PFSK-1 (cell line): ENCODE data around the gene PIWIL4.

Experiments
- FOXP2 ChIP-seq: optimal IDR thresholded peaks from 2 replicates; pipeline ENCODE3; 2011; ENCODE audit warnings: borderline replicate concordance, control low read depth, inconsistent platforms; ENCODE audit not compliant: insufficient read depth; ENCODE audit errors: extremely low read length, extremely low read depth
- POLR2AphosphoS5 ChIP-seq: IDR thresholded peaks from 2 replicates; pipeline ENCODE4 v1.6.1; 2012; ENCODE audit warnings: low read depth, mild to moderate bottlenecking, control low read depth, low read length, moderate library complexity
- SIN3A ChIP-seq: IDR thresholded peaks from 2 replicates; pipeline ENCODE4 v1.6.1; 2012; ENCODE audit warnings: mild to moderate bottlenecking, low read length, moderate library complexity, borderline replicate concordance; ENCODE audit not compliant: insufficient read depth
- TAF1 ChIP-seq: IDR thresholded peaks from 2 replicates; pipeline ENCODE4 v1.6.1; 2012; ENCODE audit warnings: low read length, control low read depth, borderline replicate concordance; ENCODE audit not compliant: insufficient read depth
- TF ChIP-seq, protein P1 (sequence below), 2 experiments: IDR thresholded peaks; 2 replicates each; pipeline versions ENCODE4 v1.6.1 to v1.8.0; 2011 to 2012; ENCODE audit warnings: low read depth in 2 of 2, low read length in 2 of 2, control low read depth in 1 of 2, inconsistent platforms in 1 of 2, mild to moderate bottlenecking in 1 of 2, moderate library complexity in 1 of 2; ENCODE audit not compliant: insufficient read depth in 1 of 2

PIWIL4 gene

DNA sequence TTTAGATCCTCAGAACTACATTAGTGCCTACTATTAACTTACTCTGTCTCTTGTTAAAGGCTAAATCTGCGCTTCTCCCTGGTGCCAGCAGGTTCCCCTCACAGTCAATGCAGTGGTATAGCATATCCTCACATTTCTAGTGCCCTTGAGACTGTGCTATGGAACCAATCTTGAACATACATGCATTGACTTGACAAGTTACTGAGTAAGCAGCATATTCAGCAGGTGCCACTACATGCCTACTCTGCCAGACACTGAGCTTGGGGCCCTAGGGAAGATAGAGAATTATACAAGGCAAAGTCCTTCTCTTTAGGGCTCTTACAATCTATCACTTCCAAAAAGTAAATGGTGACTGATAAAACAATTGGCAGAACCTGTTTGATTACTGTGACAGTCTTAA lies 20.3 kb upstream of the PIWIL4 start:
- no peak for TF ChIP-seq SIN3A
- TF ChIP-seq POLR2AphosphoS5 = no peak

DNA sequence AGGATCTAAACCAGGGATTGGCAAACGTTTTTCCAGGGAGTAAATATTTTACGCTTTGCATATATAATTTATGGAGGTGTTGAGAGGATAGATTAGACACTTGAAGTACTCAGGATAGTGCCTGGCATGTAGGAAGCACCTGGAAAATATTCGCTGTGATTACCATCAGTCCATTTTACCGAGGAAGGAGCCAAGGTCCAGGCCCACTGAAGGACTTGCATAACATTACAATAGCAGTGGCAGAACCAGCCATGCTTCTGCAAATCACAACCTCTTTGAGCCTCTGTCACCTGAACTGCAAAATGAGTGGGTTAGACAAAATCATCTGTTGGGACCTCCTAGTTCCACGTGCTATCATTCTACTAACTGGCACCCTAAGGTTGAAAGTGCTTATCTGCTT lies 18.0 kb upstream of the PIWIL4 start:
- no peak for TF ChIP-seq SIN3A
- TF ChIP-seq FOXP2 = no peak
- no peak for TF ChIP-seq POLR2AphosphoS5

DNA sequence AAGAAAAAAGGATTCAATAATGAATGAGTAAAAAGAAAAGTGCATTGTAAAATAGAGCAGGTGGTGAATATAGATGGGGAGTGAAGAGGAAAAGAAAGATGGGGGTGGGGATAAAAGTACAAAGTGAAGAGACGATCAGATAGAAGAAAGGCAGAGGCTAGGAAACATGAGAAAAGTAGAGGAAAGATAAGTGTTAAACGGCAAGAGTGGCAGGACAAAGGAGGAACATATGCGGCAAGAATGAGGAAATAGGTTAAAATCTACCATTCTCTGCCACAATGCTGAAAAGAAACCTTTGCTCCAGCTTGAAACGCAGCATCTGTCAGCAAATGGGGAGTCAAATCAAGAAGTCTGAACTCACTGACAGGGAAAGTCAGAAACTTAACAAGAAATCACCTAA lies 16.7 kb upstream of the PIWIL4 start:
- TF ChIP-seq TAF1 = no peak
- no peak for TF ChIP-seq SIN3A
- no peak for TF ChIP-seq FOXP2
- no peak for TF ChIP-seq POLR2AphosphoS5
- TF ChIP-seq, protein P1, sequence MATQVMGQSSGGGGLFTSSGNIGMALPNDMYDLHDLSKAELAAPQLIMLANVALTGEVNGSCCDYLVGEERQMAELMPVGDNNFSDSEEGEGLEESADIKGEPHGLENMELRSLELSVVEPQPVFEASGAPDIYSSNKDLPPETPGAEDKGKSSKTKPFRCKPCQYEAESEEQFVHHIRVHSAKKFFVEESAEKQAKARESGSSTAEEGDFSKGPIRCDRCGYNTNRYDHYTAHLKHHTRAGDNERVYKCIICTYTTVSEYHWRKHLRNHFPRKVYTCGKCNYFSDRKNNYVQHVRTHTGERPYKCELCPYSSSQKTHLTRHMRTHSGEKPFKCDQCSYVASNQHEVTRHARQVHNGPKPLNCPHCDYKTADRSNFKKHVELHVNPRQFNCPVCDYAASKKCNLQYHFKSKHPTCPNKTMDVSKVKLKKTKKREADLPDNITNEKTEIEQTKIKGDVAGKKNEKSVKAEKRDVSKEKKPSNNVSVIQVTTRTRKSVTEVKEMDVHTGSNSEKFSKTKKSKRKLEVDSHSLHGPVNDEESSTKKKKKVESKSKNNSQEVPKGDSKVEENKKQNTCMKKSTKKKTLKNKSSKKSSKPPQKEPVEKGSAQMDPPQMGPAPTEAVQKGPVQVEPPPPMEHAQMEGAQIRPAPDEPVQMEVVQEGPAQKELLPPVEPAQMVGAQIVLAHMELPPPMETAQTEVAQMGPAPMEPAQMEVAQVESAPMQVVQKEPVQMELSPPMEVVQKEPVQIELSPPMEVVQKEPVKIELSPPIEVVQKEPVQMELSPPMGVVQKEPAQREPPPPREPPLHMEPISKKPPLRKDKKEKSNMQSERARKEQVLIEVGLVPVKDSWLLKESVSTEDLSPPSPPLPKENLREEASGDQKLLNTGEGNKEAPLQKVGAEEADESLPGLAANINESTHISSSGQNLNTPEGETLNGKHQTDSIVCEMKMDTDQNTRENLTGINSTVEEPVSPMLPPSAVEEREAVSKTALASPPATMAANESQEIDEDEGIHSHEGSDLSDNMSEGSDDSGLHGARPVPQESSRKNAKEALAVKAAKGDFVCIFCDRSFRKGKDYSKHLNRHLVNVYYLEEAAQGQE (IDR thresholded peaks at IDR 0.05; ENCODE audit: insufficient read depth in 1 of 2, low read depth in 2 of 2, low read length in 2 of 2) = no peak

DNA sequence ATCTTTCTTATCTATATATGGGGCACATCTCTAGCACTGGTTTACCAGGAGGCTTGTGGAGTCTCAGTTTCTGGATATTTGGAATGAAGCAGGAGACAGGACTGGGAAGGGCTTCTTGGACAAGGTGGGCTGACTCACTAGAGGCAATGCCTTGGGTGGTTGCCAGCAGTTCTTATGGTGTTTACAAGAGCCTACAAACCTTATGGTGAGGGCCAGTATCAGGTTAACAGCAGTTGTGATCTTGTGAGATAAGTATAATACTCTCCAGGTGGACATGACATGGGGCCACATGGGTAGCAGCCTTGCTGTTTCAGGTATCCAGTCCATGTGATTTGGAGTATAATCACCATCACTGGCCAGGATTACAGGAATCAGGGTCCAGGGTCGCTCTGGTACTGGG lies 13.2 kb upstream of the PIWIL4 start:
- TF ChIP-seq TAF1 (no peak), SIN3A (no peak), POLR2AphosphoS5 (no peak), FOXP2 (no peak)
- TF ChIP-seq, protein P1 (IDR thresholded peaks at IDR 0.05; ENCODE audit: insufficient read depth in 1 of 2, low read depth in 2 of 2, low read length in 2 of 2) = no peak

DNA sequence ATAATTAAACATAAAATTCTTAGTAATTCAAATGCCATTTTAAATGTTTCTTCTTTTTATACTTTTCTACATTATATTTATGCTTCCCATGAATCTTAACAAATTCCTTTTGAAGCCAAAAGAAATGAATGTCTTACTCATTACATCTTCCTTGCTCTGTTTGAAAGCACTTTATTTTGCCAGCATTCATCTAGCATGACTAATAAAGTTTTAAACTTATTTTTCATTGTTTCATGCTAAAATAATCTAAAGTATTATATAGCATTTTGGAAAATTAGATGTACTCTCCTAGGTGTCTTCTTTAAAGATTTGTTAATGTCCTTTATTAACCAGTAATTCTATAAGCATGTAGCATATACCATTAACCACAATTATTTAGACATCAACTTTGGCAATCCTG lies 9.7 kb upstream of the PIWIL4 start:
- TF ChIP-seq POLR2AphosphoS5 = no peak
- TF ChIP-seq SIN3A = no peak
- TF ChIP-seq FOXP2 = no peak
- TF ChIP-seq, protein P1 (IDR thresholded peaks at IDR 0.05; ENCODE audit: insufficient read depth in 1 of 2, low read depth in 2 of 2, low read length in 2 of 2) = no peak
- TF ChIP-seq TAF1 = no peak

DNA sequence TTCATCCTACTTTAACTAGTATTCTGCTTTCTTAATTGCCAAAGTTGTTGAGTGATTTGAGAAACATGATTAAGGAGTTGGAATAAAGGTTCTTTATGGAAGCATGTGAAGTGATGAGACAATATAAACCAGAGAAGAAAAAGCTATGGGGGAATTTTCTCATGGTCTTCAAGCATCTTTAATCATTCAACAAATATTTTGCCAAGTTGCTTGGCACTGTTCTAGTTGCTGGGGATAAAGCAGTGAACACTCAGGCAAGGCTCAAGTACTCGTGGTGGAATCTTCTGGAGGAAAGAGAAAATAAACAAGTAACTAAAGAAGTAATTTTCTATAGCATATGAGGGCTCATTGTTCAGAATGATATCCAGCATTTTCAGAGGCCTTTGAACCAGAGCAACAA lies 9.2 kb upstream of the PIWIL4 start:
- TF ChIP-seq POLR2AphosphoS5 (no peak), FOXP2 (no peak), SIN3A (no peak), TAF1 (no peak)
- TF ChIP-seq, protein P1 (IDR thresholded peaks at IDR 0.05; ENCODE audit: insufficient read depth in 1 of 2, low read depth in 2 of 2, low read length in 2 of 2) = no peak
